ENCODE measurements around the gene CIAO2A. TPM values are rescaled to one million over a fixed set of nuclear protein-coding genes. Genes with fewer than 3 reads are reported as not detected.

CIAO2A gene
- total and polyA plus RNA-seq, 12 donors: 36.4 to 118 (median 58.9) TPM

DNA sequence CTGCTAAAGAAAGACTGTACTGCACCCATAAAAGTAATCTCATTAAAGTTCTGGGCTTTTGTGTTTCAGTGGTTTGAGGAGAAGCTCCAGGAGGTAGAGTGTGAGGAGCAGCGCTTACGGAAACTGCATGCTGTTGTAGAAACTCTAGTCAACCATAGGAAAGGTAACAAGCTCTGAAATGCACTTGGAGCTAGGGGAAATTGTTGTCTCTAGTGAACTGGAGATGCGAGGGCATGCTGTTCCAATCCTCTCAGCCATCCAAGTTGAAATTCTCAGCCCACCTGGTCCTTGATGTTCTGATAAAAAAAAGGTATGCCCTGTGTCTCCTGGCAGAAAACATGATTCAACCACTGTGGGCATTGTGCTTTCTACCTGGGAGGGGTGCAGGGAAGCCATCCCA is 36.5 kb upstream of the CIAO2A start:
- Histone ChIP-seq H3K9me3 (no peaks in the 10 kb centered on the region), H3K4me1 (peaks cover 0 to 34% (median 23%) of the 10 kb centered on the region in 9 donors), H3K27me3 (no peaks in the 10 kb centered on the region), H3K27ac (no peak overlapping the region), H3K4me3 (no peak overlapping the region), H3K36me3 (peaks cover 3 to 100% (median 60%) of the 10 kb centered on the region in 9 donors)
- DNase-seq: no peak
- TF ChIP-seq, protein P1, sequence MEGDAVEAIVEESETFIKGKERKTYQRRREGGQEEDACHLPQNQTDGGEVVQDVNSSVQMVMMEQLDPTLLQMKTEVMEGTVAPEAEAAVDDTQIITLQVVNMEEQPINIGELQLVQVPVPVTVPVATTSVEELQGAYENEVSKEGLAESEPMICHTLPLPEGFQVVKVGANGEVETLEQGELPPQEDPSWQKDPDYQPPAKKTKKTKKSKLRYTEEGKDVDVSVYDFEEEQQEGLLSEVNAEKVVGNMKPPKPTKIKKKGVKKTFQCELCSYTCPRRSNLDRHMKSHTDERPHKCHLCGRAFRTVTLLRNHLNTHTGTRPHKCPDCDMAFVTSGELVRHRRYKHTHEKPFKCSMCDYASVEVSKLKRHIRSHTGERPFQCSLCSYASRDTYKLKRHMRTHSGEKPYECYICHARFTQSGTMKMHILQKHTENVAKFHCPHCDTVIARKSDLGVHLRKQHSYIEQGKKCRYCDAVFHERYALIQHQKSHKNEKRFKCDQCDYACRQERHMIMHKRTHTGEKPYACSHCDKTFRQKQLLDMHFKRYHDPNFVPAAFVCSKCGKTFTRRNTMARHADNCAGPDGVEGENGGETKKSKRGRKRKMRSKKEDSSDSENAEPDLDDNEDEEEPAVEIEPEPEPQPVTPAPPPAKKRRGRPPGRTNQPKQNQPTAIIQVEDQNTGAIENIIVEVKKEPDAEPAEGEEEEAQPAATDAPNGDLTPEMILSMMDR (IDR thresholded peaks at IDR 0.05): no peak
- WGBS, 2 donors: 97 to 100% methylated on average over 3 of the region's 3 CpGs
- intact Hi-C loops (cut with DNase I): no loop called here
- ATAC-seq: no peak

DNA sequence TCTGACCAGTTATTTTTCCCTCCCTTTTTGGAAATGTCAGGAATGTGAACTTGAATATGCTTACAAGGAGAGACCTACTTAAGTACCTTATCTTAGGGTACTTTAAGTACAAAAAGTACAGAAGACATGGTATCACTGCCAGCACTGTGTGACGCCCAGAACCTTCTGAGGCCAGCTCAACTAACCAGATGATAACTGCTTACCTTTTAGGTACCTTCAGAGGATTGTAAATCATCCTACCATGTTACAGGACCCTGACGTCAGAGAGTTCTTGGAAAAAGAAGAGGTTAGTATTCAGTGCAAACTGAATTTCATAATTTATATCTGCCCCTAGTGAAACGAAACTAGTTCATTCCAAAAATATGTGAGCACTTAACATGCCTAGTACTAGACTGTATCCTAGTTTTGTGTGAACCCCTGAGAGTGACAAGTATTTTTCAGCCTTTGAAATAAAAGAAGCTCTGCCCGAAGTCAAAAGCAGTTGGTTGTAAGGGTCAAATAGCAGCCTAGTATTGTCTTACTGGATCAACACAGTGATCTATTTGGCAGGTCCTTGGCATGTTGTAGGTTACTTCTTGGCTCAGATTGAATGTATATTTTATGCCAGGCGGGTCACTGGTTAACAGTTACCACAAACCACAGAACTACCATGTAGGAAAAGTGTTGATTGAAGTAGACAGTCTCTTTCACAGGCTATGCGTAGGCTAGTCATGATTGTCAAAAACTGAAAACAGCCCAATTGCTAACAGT is 34.1 kb upstream of the CIAO2A start:
- peaks cover 0 to 15% (median 8%) of the 10 kb centered on the region in 9 donors for H3K4me1 ChIP-seq
- ATAC-seq: peak in 1 of 8 donors; percentile 69
- intact Hi-C loops (cut with DNase I): no loop called here

DNA sequence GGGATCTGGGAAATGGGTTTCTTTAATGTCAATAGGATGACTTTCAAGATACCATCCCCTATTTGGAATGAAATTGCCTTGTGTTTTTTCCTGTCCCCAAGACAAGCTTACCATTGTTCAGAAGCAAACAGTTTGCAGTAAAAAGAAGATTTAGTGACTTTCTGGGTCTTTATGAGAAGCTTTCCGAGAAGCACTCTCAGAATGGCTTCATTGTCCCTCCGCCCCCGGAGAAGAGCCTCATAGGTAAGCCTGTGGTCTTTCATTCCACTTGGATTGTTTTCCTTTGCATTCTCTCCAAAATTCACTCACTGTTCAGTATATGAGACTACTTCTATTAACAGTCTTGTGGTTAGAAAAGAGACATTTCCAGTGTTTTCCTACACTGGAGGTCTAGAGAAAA is 32.3 kb upstream of the CIAO2A start:
- no peaks in the 10 kb centered on the region for H3K9me3 ChIP-seq
- no peak overlapping the region for H3K4me3 ChIP-seq
- H3K27ac ChIP-seq: no peak overlapping the region
- ATAC-seq (no peak), DNase-seq (no peak)
- peaks cover 0 to 100% (median 71%) of the 10 kb centered on the region in 9 donors for H3K36me3 ChIP-seq
- WGBS, 2 donors: 81 to 84% methylated on average over 3 of the region's 3 CpGs
- no peaks in the 10 kb centered on the region for H3K27me3 ChIP-seq
- intact Hi-C loops (cut with DNase I): no loop called here
- H3K4me1 ChIP-seq: peaks cover 0 to 3% (median 0%) of the 10 kb centered on the region in 9 donors
- TF ChIP-seq, protein P1 (IDR thresholded peaks at IDR 0.05): no peak

More for the DNA sequence above, 34.1 kb upstream of the CIAO2A start:
- Histone ChIP-seq H3K27me3 (no peaks in the 10 kb centered on the region), H3K9me3 (no peaks in the 10 kb centered on the region), H3K4me3 (no peak overlapping the region), H3K27ac (peak overlapping the region in 1 of 10 donors; percentile 29), H3K36me3 (peaks cover under 1 to 100% (median 71%) of the 10 kb centered on the region in 9 donors)
- TF ChIP-seq, protein P1 (IDR thresholded peaks at IDR 0.05): no peak
- whole genome bisulfite sequencing, 2 donors: 71 to 76% methylated on average over 6 of the region's 6 CpGs
- no peak for DNase-seq

DNA sequence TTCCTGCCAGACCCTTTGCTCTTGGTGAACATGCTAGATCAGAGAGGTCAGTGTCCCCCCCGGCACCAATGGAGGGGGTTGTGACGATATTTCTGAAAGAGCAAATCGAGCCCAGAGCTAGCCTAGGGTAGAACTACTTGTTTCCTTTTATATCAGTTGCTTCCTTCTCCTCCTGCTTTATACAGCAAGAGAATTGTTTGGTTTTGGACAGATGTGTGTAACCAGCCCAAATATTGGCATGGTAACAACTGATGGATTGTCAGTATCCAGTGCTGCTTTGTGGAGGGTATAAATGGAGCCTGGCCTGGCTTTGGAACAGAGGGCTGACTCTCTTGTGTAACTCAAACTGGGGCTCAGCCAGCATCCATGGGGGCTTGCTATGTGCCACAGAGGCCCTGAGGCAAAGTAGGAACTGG is 29.3 kb upstream of the CIAO2A start:
- H3K4me1 ChIP-seq: peaks cover 0 to 3% (median 0%) of the 10 kb centered on the region in 9 donors
- DNase-seq (no peak), ATAC-seq (peak in 2 of 8 donors; percentile 47 to 49)
- H3K36me3 ChIP-seq: peaks cover 0 to 100% (median 71%) of the 10 kb centered on the region in 9 donors
- no peaks in the 10 kb centered on the region for H3K9me3 ChIP-seq
- H3K4me3 ChIP-seq: no peak overlapping the region
- TF ChIP-seq, protein P1 (IDR thresholded peaks at IDR 0.05): no peak
- 89 to 95% methylated on average over 3 of the region's 3 CpGs for WGBS, 2 donors
- H3K27ac ChIP-seq: no peak overlapping the region
- intact Hi-C loops (cut with DNase I): no loop called here
- no peaks in the 10 kb centered on the region for H3K27me3 ChIP-seq

Measured in heart right ventricle (tissue), 16 donors.